Esophagus mucosa (tissue), 1 donor: ENCODE data around the gene CYP17A1. TPM values are rescaled to one million over a fixed set of nuclear protein-coding genes. Genes with fewer than 3 reads are reported as not detected.
"Not testable (repeated sequence)": the region's sequence is repeated elsewhere in the genome, so short reads cannot be mapped to it uniquely, and the experiment has no call there.

ENCODE experiments used
- ATAC-seq: fragments of 200-7000 bp; cut with Tn5 transposase; one replicate; pipeline ENCODE4 v1.9.1; 2020
- total RNA-seq: library from RNA; stranded (reverse); gene quantifications from one replicate; pipeline ENCODE4 v1.2.4, GENCODE V29; 2023
- donor health status: DM: yes; HTN: yes; CAD: no.

Gene CYP17A1
- total RNA-seq, 1 donor from 2014 or later, result 0.76 TPM

GRCh38 chr10:102835007-102835482 is 2.2 kb downstream of the CYP17A1 start:
- ATAC-seq, result peak; percentile 87

- peak; percentile 80 for ATAC-seq
Measured at GRCh38 chr10:102834143-102834542, 3.1 kb downstream of the CYP17A1 start.

GRCh38 chr10:102832987-102833386 is 4.2 kb downstream of the CYP17A1 start:
- ATAC-seq, result no peak

- no peak for ATAC-seq
Measured at GRCh38 chr10:102832248-102832647, 5.0 kb downstream of the CYP17A1 start.

- ATAC-seq, result no peak
Measured at GRCh38 chr10:102831322-102832071, 5.7 kb downstream of the CYP17A1 start.

GRCh38 chr10:102827597-102827975 is 9.6 kb downstream of the CYP17A1 start:
- ATAC-seq, result no peak

GRCh38 chr10:102826148-102826796 is 10.9 kb downstream of the CYP17A1 start:
- ATAC-seq, result no peak

- no peak for ATAC-seq
Measured at GRCh38 chr10:102824664-102825063, 12.5 kb downstream of the CYP17A1 start.

- ATAC-seq, result no peak
Measured at GRCh38 chr10:102822222-102822621, 15.0 kb downstream of the CYP17A1 start.

- ATAC-seq, result not testable (repeated sequence)
Measured at GRCh38 chr10:102820008-102820407, 17.2 kb downstream of the CYP17A1 start.

- peak; percentile 64 for ATAC-seq
Measured at GRCh38 chr10:102819054-102819453, 18.2 kb downstream of the CYP17A1 start.

- no peak for ATAC-seq
Measured at GRCh38 chr10:102817175-102817574, 20.0 kb downstream of the CYP17A1 start.

GRCh38 chr10:102815790-102816549 is 21.2 kb downstream of the CYP17A1 start:
- ATAC-seq, result peak; percentile 15

GRCh38 chr10:102814873-102815661 is 22.1 kb downstream of the CYP17A1 start:
- ATAC-seq, result no peak

GRCh38 chr10:102814453-102814871 is 22.8 kb downstream of the CYP17A1 start:
- no peak for ATAC-seq

- no peak for ATAC-seq
Measured at GRCh38 chr10:102813734-102814452, 23.3 kb downstream of the CYP17A1 start.

GRCh38 chr10:102813017-102813541 is 24.1 kb downstream of the CYP17A1 start:
- no peak for ATAC-seq

- ATAC-seq, result no peak
Measured at GRCh38 chr10:102812231-102812876, 24.9 kb downstream of the CYP17A1 start.

GRCh38 chr10:102811346-102811745 is 25.9 kb downstream of the CYP17A1 start:
- ATAC-seq, result no peak

- no peak for ATAC-seq
Measured at GRCh38 chr10:102808380-102808779, 28.8 kb downstream of the CYP17A1 start.
